ENCODE results near the gene ICAM5. TPM values are rescaled to one million over a fixed set of nuclear protein-coding genes. Genes with fewer than 3 reads are reported as not detected.

The ICAM5 gene
- total RNA-seq, 1 experiment from 2014 or later = 2.0 TPM

DNA sequence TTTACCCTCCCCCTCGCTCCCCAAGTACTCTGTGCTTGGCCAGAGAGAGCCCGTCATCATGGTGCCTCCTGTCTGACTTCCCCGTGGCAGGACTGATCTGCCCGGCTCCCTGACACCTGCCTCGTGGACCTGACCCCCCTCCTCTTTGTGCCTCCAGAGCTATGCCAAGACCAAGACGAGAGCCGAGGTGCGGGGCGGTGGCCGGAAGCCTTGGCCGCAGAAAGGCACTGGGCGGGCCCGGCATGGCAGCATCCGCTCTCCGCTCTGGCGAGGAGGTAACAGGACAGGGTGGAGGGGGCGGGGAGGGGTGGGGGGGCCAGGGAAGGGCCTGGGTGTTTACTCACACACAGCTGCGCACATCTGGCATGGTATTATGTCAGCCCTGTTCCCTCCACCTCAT, 33.2 kb upstream of the ICAM5 start:
- ChIA-PET CTCF (interaction anchor here (0.7 kb wide), 1 partner anchor 13 kb away, joined by 3 read pairs; no protein-coding TSS in a partner anchor), POLR2A (ENCODE audit: unreplicated experiment) (no interaction called here)
- TF ChIP-seq, protein P1, sequence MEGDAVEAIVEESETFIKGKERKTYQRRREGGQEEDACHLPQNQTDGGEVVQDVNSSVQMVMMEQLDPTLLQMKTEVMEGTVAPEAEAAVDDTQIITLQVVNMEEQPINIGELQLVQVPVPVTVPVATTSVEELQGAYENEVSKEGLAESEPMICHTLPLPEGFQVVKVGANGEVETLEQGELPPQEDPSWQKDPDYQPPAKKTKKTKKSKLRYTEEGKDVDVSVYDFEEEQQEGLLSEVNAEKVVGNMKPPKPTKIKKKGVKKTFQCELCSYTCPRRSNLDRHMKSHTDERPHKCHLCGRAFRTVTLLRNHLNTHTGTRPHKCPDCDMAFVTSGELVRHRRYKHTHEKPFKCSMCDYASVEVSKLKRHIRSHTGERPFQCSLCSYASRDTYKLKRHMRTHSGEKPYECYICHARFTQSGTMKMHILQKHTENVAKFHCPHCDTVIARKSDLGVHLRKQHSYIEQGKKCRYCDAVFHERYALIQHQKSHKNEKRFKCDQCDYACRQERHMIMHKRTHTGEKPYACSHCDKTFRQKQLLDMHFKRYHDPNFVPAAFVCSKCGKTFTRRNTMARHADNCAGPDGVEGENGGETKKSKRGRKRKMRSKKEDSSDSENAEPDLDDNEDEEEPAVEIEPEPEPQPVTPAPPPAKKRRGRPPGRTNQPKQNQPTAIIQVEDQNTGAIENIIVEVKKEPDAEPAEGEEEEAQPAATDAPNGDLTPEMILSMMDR (conservative IDR thresholded peaks at IDR 0.05; ENCODE audit: low read depth, low read length) = no peak
- no peak for TF ChIP-seq EZH2phosphoT487 (IDR thresholded peaks at IDR 0.05; ENCODE audit: borderline replicate concordance, low read length)
- TF ChIP-seq EZH2 (IDR thresholded peaks at IDR 0.05; ENCODE audit: low read length, unreplicated experiment) = no peak
- DNase-seq (no peak), ATAC-seq (no peak)
- no peaks in the 10 kb centered on the region for H3K27me3 ChIP-seq (ENCODE audit: low read length)
- no peak overlapping the region for H3K4me2 ChIP-seq (ENCODE audit: low read length)
- BruUV-seq (replicated peaks) = no TSS peak
- H3K4me1 ChIP-seq (ENCODE audit: insufficient read depth, low read length) = peaks cover 15% of the 10 kb centered on the region
- no peak overlapping the region for H3K4me3 ChIP-seq (ENCODE audit: low read length)
- H3K79me2 ChIP-seq (ENCODE audit: low read length) = peaks cover 27% of the 10 kb centered on the region
- intact Hi-C loops (cut with micrococcal nuclease) = no loop called here
- H4K20me1 ChIP-seq (ENCODE audit: low read length) = no peaks in the 10 kb centered on the region
- no peak overlapping the region for H3K9ac ChIP-seq (ENCODE audit: low read length)
- H3K9me3 ChIP-seq (ENCODE audit: low read length) = no peaks in the 10 kb centered on the region
- peaks cover 42% of the 10 kb centered on the region for H3K36me3 ChIP-seq (ENCODE audit: low read depth, low read length)
- no peak overlapping the region for H3K27ac ChIP-seq (ENCODE audit: low read length)
- no peaks in the 10 kb centered on the region for H3K9me2 ChIP-seq (replicated peaks; ENCODE audit: low read length)
- no peak overlapping the region for H2AFZ ChIP-seq (ENCODE audit: low read length)
- H3F3A ChIP-seq (ENCODE audit: low read length, unreplicated experiment) = peaks cover 4% of the 10 kb centered on the region

DNA sequence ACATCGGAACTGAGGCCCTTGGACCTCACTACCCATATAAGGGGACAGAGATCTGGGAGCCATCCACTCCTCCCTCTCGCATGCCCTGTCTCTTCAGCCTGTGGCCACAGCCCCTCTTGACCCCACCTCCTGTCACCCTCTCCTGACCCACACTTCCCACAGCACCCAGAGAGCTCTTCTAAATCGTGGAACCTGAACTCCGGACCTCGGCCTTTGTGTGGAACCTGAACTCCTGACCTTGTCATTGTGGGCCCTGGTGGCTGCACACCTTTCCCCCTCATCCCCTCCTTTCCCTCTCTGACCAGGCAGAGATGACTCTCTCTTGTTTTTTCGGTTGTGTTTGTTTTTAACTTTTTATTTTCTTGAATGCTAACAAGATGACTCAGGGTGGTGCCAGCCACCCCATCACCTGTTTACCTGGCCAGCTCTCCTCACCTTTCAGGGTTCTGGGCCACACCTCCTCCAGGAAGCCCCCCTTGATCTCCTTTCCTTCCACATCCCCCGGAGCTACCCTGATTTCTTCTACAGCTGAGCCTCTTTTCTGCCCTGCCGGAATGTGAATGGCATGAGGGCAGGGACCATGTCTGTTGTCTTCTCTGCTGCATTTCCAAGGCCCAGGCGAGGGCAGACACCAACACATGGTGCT, 32.7 kb upstream of the ICAM5 start:
- H4K20me1 ChIP-seq (ENCODE audit: low read length) = no peaks in the 10 kb centered on the region
- no peak for DNase-seq
- ChIA-PET POLR2A (ENCODE audit: unreplicated experiment) (no interaction called here), CTCF (interaction anchor here (0.7 kb wide), 1 partner anchor 12 kb away, joined by 3 read pairs; no protein-coding TSS in a partner anchor)
- no peak overlapping the region for H3K4me3 ChIP-seq (ENCODE audit: low read length)
- no peaks in the 10 kb centered on the region for H3K27me3 ChIP-seq (ENCODE audit: low read length)
- no peak for ATAC-seq
- no TSS peak for BruUV-seq (replicated peaks)
- peaks cover 15% of the 10 kb centered on the region for H3K4me1 ChIP-seq (ENCODE audit: insufficient read depth, low read length)
- peaks cover 4% of the 10 kb centered on the region for H3F3A ChIP-seq (ENCODE audit: low read length, unreplicated experiment)
- H3K36me3 ChIP-seq (ENCODE audit: low read depth, low read length) = peaks cover 42% of the 10 kb centered on the region
- no peaks in the 10 kb centered on the region for H3K9me2 ChIP-seq (replicated peaks; ENCODE audit: low read length)
- H3K9me3 ChIP-seq (ENCODE audit: low read length) = no peaks in the 10 kb centered on the region
- H2AFZ ChIP-seq (ENCODE audit: low read length) = no peak overlapping the region
- intact Hi-C loops (cut with micrococcal nuclease) = no loop called here
- H3K79me2 ChIP-seq (ENCODE audit: low read length) = peaks cover 25% of the 10 kb centered on the region
- no peak overlapping the region for H3K9ac ChIP-seq (ENCODE audit: low read length)
- no peak overlapping the region for H3K27ac ChIP-seq (ENCODE audit: low read length)
- no peak for TF ChIP-seq EZH2 (IDR thresholded peaks at IDR 0.05; ENCODE audit: low read length, unreplicated experiment)
- H3K4me2 ChIP-seq (ENCODE audit: low read length) = no peak overlapping the region

DNA sequence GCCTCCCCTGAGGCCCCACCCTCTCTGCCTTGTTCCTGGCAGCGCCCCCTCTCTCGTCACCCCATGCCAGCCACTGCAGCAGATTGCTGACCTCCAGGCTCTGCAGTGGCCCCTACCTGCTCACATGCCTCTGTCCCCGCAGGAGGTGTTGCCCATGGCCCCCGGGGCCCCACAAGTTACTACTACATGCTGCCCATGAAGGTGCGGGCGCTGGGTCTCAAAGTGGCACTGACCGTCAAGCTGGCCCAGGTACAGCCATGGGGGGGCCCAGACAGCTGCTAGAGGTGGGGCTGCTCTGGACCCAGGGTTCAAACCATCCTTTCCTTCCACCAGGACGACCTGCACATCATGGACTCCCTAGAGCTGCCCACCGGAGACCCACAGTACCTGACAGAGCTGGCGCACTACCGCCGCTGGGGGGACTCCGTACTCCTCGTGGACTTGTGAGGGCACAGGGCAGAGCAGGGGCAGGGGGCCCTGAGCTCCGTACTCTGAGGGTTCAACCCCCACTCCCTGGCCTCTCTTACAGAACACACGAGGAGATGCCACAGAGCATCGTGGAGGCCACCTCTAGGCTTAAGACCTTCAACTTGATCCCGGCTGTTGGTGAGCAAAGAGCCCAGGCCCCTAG, 31.6 kb upstream of the ICAM5 start:
- H3K9ac ChIP-seq (ENCODE audit: low read length) = no peak overlapping the region
- no peaks in the 10 kb centered on the region for H3K9me3 ChIP-seq (ENCODE audit: low read length)
- DNase-seq = no peak
- ChIA-PET POLR2A (ENCODE audit: unreplicated experiment) (interaction anchor here (0.6 kb wide), 1 partner anchor 124 kb away, joined by 10 read pairs; no protein-coding TSS in a partner anchor), CTCF (interaction anchor here (0.6 to 1.5 kb wide), 12 partner anchors 8 to 247 kb away, joined by 3 to 12 read pairs (median 4); partner anchors contain the start of gene TYK2)
- H4K20me1 ChIP-seq (ENCODE audit: low read length) = no peaks in the 10 kb centered on the region
- H3K4me1 ChIP-seq (ENCODE audit: insufficient read depth, low read length) = peaks cover 15% of the 10 kb centered on the region
- no TSS peak for BruUV-seq (replicated peaks)
- no peaks in the 10 kb centered on the region for H3K27me3 ChIP-seq (ENCODE audit: low read length)
- peaks cover 42% of the 10 kb centered on the region for H3K36me3 ChIP-seq (ENCODE audit: low read depth, low read length)
- H3K9me2 ChIP-seq (replicated peaks; ENCODE audit: low read length) = no peaks in the 10 kb centered on the region
- no peak overlapping the region for H2AFZ ChIP-seq (ENCODE audit: low read length)
- no peak for TF ChIP-seq EZH2 (IDR thresholded peaks at IDR 0.05; ENCODE audit: low read length, unreplicated experiment)
- TF ChIP-seq, protein P1 (conservative IDR thresholded peaks at IDR 0.05; ENCODE audit: low read depth, low read length) = no peak
- TF ChIP-seq EZH2phosphoT487 (IDR thresholded peaks at IDR 0.05; ENCODE audit: borderline replicate concordance, low read length) = no peak
- peaks cover 14% of the 10 kb centered on the region for H3K79me2 ChIP-seq (ENCODE audit: low read length)
- H3K4me2 ChIP-seq (ENCODE audit: low read length) = no peak overlapping the region
- ATAC-seq = no peak
- intact Hi-C loops (cut with micrococcal nuclease) = loop anchor here (2.0 kb wide), 1 partner anchor 131 kb away; no protein-coding TSS in a partner anchor
- no peak overlapping the region for H3K4me3 ChIP-seq (ENCODE audit: low read length)
- H3F3A ChIP-seq (ENCODE audit: low read length, unreplicated experiment) = peaks cover 4% of the 10 kb centered on the region
- H3K27ac ChIP-seq (ENCODE audit: low read length) = no peak overlapping the region

Measured in PC-3 (cell line).